ENCODE data around the gene MASP1.
"Not testable (repeated sequence)": the region's sequence is repeated elsewhere in the genome, so short reads cannot be mapped to it uniquely, and the experiment has no call there.

MASP1 gene

GRCh38 chr3:187242900-187243299, 48.6 kb downstream of the MASP1 start:
- Histone ChIP-seq H3K27ac (no peak overlapping the region), H3K4me3 (no peak overlapping the region)

GRCh38 chr3:187242435-187242834, 49.1 kb downstream of the MASP1 start:
- no peak overlapping the region for H3K4me3 ChIP-seq
- H3K27ac ChIP-seq, result no peak overlapping the region

GRCh38 chr3:187238835-187239234, 52.7 kb downstream of the MASP1 start:
- H3K27ac ChIP-seq, H3K4me3 ChIP-seq: not testable (repeated sequence)

GRCh38 chr3:187238239-187238638, 53.3 kb downstream of the MASP1 start:
- Histone ChIP-seq H3K4me3 (no peak overlapping the region), H3K27ac (no peak overlapping the region)

GRCh38 chr3:187237741-187238140, 53.8 kb downstream of the MASP1 start:
- H3K4me3 ChIP-seq, result no peak overlapping the region
- no peak overlapping the region for H3K27ac ChIP-seq

GRCh38 chr3:187236962-187237361, 54.6 kb downstream of the MASP1 start:
- H3K27ac ChIP-seq, result no peak overlapping the region
- no peak overlapping the region for H3K4me3 ChIP-seq

- Histone ChIP-seq H3K4me3 (no peak overlapping the region), H3K27ac (no peak overlapping the region)
Observed at GRCh38 chr3:187230011-187230410, 61.5 kb downstream of the MASP1 start.

- H3K27ac ChIP-seq, result no peak overlapping the region
- no peak overlapping the region for H3K4me3 ChIP-seq
Observed at GRCh38 chr3:187228740-187229139, 62.8 kb downstream of the MASP1 start.

GRCh38 chr3:187227658-187228258, 63.8 kb downstream of the MASP1 start:
- H3K4me3 ChIP-seq, result no peak overlapping the region
- H3K27ac ChIP-seq, result no peak overlapping the region

GRCh38 chr3:187223799-187224198, 67.7 kb downstream of the MASP1 start:
- H3K4me3 ChIP-seq, result no peak overlapping the region
- H3K27ac ChIP-seq, result no peak overlapping the region

- no peak overlapping the region for H3K27ac ChIP-seq
Observed at GRCh38 chr3:187222801-187223200, 68.7 kb downstream of the MASP1 start.

GRCh38 chr3:187215460-187215859, 76.1 kb downstream of the MASP1 start:
- Histone ChIP-seq H3K4me3 (no peak overlapping the region), H3K27ac (no peak overlapping the region)

More at GRCh38 chr3:187222801-187223200, 68.7 kb downstream of the MASP1 start:
- H3K4me3 ChIP-seq, result no peak overlapping the region

GRCh38 chr3:187213616-187214015, 77.9 kb downstream of the MASP1 start:
- H3K27ac ChIP-seq, result peak overlapping the region in 3 of 21 experiments; percentile 8 to 30 (median 29)
- H3K4me3 ChIP-seq, result no peak overlapping the region

GRCh38 chr3:187212705-187213104, 78.8 kb downstream of the MASP1 start:
- no peak overlapping the region for H3K4me3 ChIP-seq
- H3K27ac ChIP-seq, result peak overlapping the region in 6 of 21 experiments; percentile 13 to 79 (median 58)

GRCh38 chr3:187212196-187212545, 79.4 kb downstream of the MASP1 start:
- Histone ChIP-seq H3K4me3 (no peak overlapping the region), H3K27ac (peak overlapping the region in 9 of 21 experiments; percentile 13 to 79 (median 50))

- no peak overlapping the region for H3K4me3 ChIP-seq
- peak overlapping the region in 6 of 21 experiments; percentile 27 to 79 (median 62) for H3K27ac ChIP-seq
Observed at GRCh38 chr3:187211532-187212195, 79.9 kb downstream of the MASP1 start.

- Histone ChIP-seq H3K4me3 (no peak overlapping the region), H3K27ac (peak overlapping the region in 6 of 21 experiments; percentile 27 to 79 (median 56))
Observed at GRCh38 chr3:187210545-187211327, 80.8 kb downstream of the MASP1 start.

GRCh38 chr3:187210091-187210490, 81.4 kb downstream of the MASP1 start:
- peak overlapping the region in 9 of 21 experiments; percentile 7 to 78 (median 56) for H3K27ac ChIP-seq

GRCh38 chr3:187209491-187209890, 82.0 kb downstream of the MASP1 start:
- Histone ChIP-seq H3K4me3 (no peak overlapping the region), H3K27ac (peak overlapping the region in 9 of 21 experiments; percentile 7 to 78 (median 47))

More at GRCh38 chr3:187210091-187210490, 81.4 kb downstream of the MASP1 start:
- H3K4me3 ChIP-seq, result no peak overlapping the region

GRCh38 chr3:187208159-187208558, 83.4 kb downstream of the MASP1 start:
- H3K4me3 ChIP-seq, result no peak overlapping the region
- peak overlapping the region in 4 of 21 experiments; percentile 28 to 78 (median 72) for H3K27ac ChIP-seq

GRCh38 chr3:187207624-187208023, 83.9 kb downstream of the MASP1 start:
- H3K27ac ChIP-seq, result peak overlapping the region in 3 of 21 experiments; percentile 68 to 78 (median 76)

More at GRCh38 chr3:187207624-187208023, 83.9 kb downstream of the MASP1 start:
- no peak overlapping the region for H3K4me3 ChIP-seq

Measured in skin epidermis (tissue), 12 donors.